ENCODE data around the gene CCDC47. TPM values are rescaled to one million over a fixed set of nuclear protein-coding genes. Genes with fewer than 3 reads are reported as not detected.

CCDC47 gene
- total RNA-seq, 1 experiment from 2014 or later: 70.9 TPM

DNA sequence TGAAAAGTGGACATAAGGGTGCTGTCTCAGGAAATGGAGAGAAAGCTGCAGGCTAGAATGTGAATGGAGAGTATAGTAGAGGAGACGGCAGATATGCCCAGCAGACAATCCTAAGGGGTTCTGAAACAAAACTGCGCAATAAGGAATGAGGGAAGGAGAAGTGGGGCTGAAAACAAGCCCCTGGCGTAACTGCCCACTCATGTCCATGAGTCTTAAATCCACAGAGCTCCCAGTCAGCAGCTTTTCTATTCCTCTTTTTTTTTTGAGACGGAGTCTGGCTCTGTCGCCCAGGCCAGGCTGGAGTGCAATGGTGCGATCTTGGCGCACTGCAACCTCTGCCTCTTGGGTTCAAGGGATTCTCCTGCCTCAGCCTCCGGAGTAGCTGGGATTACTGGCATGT, 37.7 kb downstream of the CCDC47 start (continued):
- TF ChIP-seq, protein P1, sequence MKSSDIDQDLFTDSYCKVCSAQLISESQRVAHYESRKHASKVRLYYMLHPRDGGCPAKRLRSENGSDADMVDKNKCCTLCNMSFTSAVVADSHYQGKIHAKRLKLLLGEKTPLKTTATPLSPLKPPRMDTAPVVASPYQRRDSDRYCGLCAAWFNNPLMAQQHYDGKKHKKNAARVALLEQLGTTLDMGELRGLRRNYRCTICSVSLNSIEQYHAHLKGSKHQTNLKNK (CRISPR knock-in tag; IDR thresholded peaks at IDR 0.05): no peak
- no peak for TF ChIP-seq ZNF396 (CRISPR knock-in tag; IDR thresholded peaks at IDR 0.05; ENCODE audit: borderline replicate concordance)
- TF ChIP-seq EMX1 (CRISPR knock-in tag; IDR thresholded peaks at IDR 0.05): no peak
- TF ChIP-seq IRF2 (CRISPR knock-in tag; IDR thresholded peaks at IDR 0.05; ENCODE audit: borderline replicate concordance, low read depth): no peak

DNA sequence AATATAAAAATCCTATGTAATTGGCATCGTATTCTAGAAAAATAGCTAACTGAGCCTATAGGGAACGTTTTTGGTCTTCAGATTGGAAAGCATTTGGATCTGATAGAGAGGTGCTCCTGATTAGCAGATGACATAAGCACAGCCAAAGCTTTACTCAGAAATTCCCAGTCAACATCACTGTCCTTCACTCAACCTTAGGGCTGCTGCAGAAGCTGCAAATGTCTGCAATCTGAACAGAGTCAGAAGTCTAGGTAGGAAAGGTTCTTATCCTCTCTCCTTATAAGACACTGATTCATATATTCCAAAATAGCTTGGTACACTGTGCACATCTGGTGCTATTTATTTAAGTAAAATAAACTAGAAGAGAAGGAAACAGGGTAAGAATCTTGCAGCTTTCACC, 51.0 kb downstream of the CCDC47 start:
- POLR2A ChIA-PET: no interaction called here
- Mint-ChIP-seq H3K4me3 (no peak overlapping the region), H3K36me3 (peaks cover 8% of the 10 kb centered on the region), H3K4me1 (no peaks in the 10 kb centered on the region), H3K27me3 (ENCODE audit: low read depth) (no peaks in the 10 kb centered on the region), H3K9me3 (no peaks in the 10 kb centered on the region), H3K27ac (no peak overlapping the region)
- DNase-seq (ENCODE audit: low spot score) (no peak), ATAC-seq (no peak)
- CTCF ChIA-PET: interaction anchor here (3.6 kb wide), 1 partner anchor 12 kb away, joined by 15 read pairs; no protein-coding TSS in a partner anchor
- TF ChIP-seq ZNF396 (CRISPR knock-in tag; IDR thresholded peaks at IDR 0.05; ENCODE audit: borderline replicate concordance): no peak
- TF ChIP-seq, protein P2, sequence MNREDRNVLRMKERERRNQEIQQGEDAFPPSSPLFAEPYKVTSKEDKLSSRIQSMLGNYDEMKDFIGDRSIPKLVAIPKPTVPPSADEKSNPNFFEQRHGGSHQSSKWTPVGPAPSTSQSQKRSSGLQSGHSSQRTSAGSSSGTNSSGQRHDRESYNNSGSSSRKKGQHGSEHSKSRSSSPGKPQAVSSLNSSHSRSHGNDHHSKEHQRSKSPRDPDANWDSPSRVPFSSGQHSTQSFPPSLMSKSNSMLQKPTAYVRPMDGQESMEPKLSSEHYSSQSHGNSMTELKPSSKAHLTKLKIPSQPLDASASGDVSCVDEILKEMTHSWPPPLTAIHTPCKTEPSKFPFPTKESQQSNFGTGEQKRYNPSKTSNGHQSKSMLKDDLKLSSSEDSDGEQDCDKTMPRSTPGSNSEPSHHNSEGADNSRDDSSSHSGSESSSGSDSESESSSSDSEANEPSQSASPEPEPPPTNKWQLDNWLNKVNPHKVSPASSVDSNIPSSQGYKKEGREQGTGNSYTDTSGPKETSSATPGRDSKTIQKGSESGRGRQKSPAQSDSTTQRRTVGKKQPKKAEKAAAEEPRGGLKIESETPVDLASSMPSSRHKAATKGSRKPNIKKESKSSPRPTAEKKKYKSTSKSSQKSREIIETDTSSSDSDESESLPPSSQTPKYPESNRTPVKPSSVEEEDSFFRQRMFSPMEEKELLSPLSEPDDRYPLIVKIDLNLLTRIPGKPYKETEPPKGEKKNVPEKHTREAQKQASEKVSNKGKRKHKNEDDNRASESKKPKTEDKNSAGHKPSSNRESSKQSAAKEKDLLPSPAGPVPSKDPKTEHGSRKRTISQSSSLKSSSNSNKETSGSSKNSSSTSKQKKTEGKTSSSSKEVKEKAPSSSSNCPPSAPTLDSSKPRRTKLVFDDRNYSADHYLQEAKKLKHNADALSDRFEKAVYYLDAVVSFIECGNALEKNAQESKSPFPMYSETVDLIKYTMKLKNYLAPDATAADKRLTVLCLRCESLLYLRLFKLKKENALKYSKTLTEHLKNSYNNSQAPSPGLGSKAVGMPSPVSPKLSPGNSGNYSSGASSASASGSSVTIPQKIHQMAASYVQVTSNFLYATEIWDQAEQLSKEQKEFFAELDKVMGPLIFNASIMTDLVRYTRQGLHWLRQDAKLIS (CRISPR knock-in tag; IDR thresholded peaks at IDR 0.05; ENCODE audit: borderline replicate concordance): no peak
- TF ChIP-seq E2F4 (CRISPR knock-in tag; IDR thresholded peaks at IDR 0.05; ENCODE audit: borderline replicate concordance, low read depth): no peak
- TF ChIP-seq PRRX2 (CRISPR knock-in tag; IDR thresholded peaks at IDR 0.05): no peak
- no peak for TF ChIP-seq ZNF263 (CRISPR knock-in tag; IDR thresholded peaks at IDR 0.05; ENCODE audit: low read depth)
- TF ChIP-seq, protein P3, sequence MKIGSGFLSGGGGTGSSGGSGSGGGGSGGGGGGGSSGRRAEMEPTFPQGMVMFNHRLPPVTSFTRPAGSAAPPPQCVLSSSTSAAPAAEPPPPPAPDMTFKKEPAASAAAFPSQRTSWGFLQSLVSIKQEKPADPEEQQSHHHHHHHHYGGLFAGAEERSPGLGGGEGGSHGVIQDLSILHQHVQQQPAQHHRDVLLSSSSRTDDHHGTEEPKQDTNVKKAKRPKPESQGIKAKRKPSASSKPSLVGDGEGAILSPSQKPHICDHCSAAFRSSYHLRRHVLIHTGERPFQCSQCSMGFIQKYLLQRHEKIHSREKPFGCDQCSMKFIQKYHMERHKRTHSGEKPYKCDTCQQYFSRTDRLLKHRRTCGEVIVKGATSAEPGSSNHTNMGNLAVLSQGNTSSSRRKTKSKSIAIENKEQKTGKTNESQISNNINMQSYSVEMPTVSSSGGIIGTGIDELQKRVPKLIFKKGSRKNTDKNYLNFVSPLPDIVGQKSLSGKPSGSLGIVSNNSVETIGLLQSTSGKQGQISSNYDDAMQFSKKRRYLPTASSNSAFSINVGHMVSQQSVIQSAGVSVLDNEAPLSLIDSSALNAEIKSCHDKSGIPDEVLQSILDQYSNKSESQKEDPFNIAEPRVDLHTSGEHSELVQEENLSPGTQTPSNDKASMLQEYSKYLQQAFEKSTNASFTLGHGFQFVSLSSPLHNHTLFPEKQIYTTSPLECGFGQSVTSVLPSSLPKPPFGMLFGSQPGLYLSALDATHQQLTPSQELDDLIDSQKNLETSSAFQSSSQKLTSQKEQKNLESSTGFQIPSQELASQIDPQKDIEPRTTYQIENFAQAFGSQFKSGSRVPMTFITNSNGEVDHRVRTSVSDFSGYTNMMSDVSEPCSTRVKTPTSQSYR (CRISPR knock-in tag; IDR thresholded peaks at IDR 0.05): no peak
- TF ChIP-seq TCF7 (CRISPR knock-in tag; IDR thresholded peaks at IDR 0.05; ENCODE audit: low read depth): no peak
- no peak for TF ChIP-seq GRHL2 (CRISPR knock-in tag; IDR thresholded peaks at IDR 0.05; ENCODE audit: insufficient replicate concordance, severe bottlenecking)
- no peak for TF ChIP-seq ZNF232 (CRISPR knock-in tag; IDR thresholded peaks at IDR 0.05)
- no peak for TF ChIP-seq JUN (CRISPR knock-in tag; IDR thresholded peaks at IDR 0.05)
- TF ChIP-seq, protein P4, sequence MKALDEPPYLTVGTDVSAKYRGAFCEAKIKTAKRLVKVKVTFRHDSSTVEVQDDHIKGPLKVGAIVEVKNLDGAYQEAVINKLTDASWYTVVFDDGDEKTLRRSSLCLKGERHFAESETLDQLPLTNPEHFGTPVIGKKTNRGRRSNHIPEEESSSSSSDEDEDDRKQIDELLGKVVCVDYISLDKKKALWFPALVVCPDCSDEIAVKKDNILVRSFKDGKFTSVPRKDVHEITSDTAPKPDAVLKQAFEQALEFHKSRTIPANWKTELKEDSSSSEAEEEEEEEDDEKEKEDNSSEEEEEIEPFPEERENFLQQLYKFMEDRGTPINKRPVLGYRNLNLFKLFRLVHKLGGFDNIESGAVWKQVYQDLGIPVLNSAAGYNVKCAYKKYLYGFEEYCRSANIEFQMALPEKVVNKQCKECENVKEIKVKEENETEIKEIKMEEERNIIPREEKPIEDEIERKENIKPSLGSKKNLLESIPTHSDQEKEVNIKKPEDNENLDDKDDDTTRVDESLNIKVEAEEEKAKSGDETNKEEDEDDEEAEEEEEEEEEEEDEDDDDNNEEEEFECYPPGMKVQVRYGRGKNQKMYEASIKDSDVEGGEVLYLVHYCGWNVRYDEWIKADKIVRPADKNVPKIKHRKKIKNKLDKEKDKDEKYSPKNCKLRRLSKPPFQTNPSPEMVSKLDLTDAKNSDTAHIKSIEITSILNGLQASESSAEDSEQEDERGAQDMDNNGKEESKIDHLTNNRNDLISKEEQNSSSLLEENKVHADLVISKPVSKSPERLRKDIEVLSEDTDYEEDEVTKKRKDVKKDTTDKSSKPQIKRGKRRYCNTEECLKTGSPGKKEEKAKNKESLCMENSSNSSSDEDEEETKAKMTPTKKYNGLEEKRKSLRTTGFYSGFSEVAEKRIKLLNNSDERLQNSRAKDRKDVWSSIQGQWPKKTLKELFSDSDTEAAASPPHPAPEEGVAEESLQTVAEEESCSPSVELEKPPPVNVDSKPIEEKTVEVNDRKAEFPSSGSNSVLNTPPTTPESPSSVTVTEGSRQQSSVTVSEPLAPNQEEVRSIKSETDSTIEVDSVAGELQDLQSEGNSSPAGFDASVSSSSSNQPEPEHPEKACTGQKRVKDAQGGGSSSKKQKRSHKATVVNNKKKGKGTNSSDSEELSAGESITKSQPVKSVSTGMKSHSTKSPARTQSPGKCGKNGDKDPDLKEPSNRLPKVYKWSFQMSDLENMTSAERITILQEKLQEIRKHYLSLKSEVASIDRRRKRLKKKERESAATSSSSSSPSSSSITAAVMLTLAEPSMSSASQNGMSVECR (CRISPR knock-in tag; IDR thresholded peaks at IDR 0.05; ENCODE audit: borderline replicate concordance): no peak
- no peak for TF ChIP-seq ZNF532 (CRISPR knock-in tag; IDR thresholded peaks at IDR 0.05; ENCODE audit: borderline replicate concordance)
- TF ChIP-seq ZNF512 (CRISPR knock-in tag; IDR thresholded peaks at IDR 0.05; ENCODE audit: borderline replicate concordance): no peak
- no peak for TF ChIP-seq NFYB (CRISPR knock-in tag; conservative IDR thresholded peaks at IDR 0.05; ENCODE audit: low read depth)
